ENCODE measurements around the gene CENPC.

CENPC gene

GRCh38 chr4:67545199-67546003 lies at the start of gene CENPC:
CENPC (minus strand) TSS chr4:67545503; CDS start chr4:67545355, 148 bp downstream.
- ATAC-seq (ENCODE audit: low read depth) (peak; percentile 87), DNase-seq (ENCODE audit: low spot score in 2 of 2) (peak; percentile 81 to 84)
- no peaks in the 10 kb centered on the region for H3K9me3 Mint-ChIP-seq
- peak within 1 kb of the TSS; percentile 99 for H3K4me3 Mint-ChIP-seq
- no peaks in the 10 kb centered on the region for H3K27me3 Mint-ChIP-seq
- peaks cover 26% of the 10 kb centered on the region for H3K4me1 Mint-ChIP-seq
- H3K36me3 Mint-ChIP-seq = peaks cover 9% of the 10 kb centered on the region
- peak within 1 kb of the TSS; percentile 100 for H3K27ac Mint-ChIP-seq

GRCh38 chr4:67593741-67594175 lies 48.5 kb upstream of the CENPC start:
- H3K36me3 Mint-ChIP-seq = peaks cover 60% of the 10 kb centered on the region
- H3K9me3 Mint-ChIP-seq = peaks cover 3% of the 10 kb centered on the region
- H3K27ac Mint-ChIP-seq = peak overlapping the region; percentile 14
- no peak overlapping the region for H3K4me3 Mint-ChIP-seq
- H3K4me1 Mint-ChIP-seq = peaks cover 25% of the 10 kb centered on the region
- no peaks in the 10 kb centered on the region for H3K27me3 Mint-ChIP-seq
- no peak for ATAC-seq (ENCODE audit: low read depth)
- DNase-seq (ENCODE audit: low spot score in 2 of 2) = no peak

- no peaks in the 10 kb centered on the region for H3K27me3 Mint-ChIP-seq
- H3K9me3 Mint-ChIP-seq = no peaks in the 10 kb centered on the region
- ATAC-seq (ENCODE audit: low read depth) (no peak), DNase-seq (ENCODE audit: low spot score in 2 of 2) (no peak)
- H3K4me1 Mint-ChIP-seq = peaks cover 5% of the 10 kb centered on the region
- no peak overlapping the region for H3K27ac Mint-ChIP-seq
- H3K36me3 Mint-ChIP-seq = peaks cover 39% of the 10 kb centered on the region
- no peak overlapping the region for H3K4me3 Mint-ChIP-seq
Measured at GRCh38 chr4:67587156-67587555, 41.9 kb upstream of the CENPC start.

GRCh38 chr4:67584496-67584895 lies 39.2 kb upstream of the CENPC start:
- H3K4me1 Mint-ChIP-seq = peaks cover 21% of the 10 kb centered on the region
- H3K4me3 Mint-ChIP-seq = no peak overlapping the region
- H3K9me3 Mint-ChIP-seq = no peaks in the 10 kb centered on the region
- peak overlapping the region; percentile 42 for H3K27ac Mint-ChIP-seq
- DNase-seq (ENCODE audit: low spot score in 2 of 2) (no peak), ATAC-seq (ENCODE audit: low read depth) (no peak)
- no peaks in the 10 kb centered on the region for H3K27me3 Mint-ChIP-seq
- peaks cover 41% of the 10 kb centered on the region for H3K36me3 Mint-ChIP-seq

GRCh38 chr4:67581913-67582312 lies 36.6 kb upstream of the CENPC start:
- peak overlapping the region; percentile 93 for H3K27ac Mint-ChIP-seq
- no peak overlapping the region for H3K4me3 Mint-ChIP-seq
- no peak for DNase-seq (ENCODE audit: low spot score in 2 of 2)
- H3K27me3 Mint-ChIP-seq = no peaks in the 10 kb centered on the region
- ATAC-seq (ENCODE audit: low read depth) = no peak
- peaks cover 29% of the 10 kb centered on the region for H3K4me1 Mint-ChIP-seq
- peaks cover 44% of the 10 kb centered on the region for H3K36me3 Mint-ChIP-seq
- no peaks in the 10 kb centered on the region for H3K9me3 Mint-ChIP-seq

- Mint-ChIP-seq H3K36me3 (peaks cover 41% of the 10 kb centered on the region), H3K4me3 (peak overlapping the region; percentile 49), H3K27me3 (no peaks in the 10 kb centered on the region), H3K4me1 (peaks cover 29% of the 10 kb centered on the region), H3K9me3 (no peaks in the 10 kb centered on the region), H3K27ac (peak overlapping the region; percentile 93)
- DNase-seq (ENCODE audit: low spot score in 2 of 2) = peak in 1 of 2 donors; percentile 25
- peak; percentile 97 for ATAC-seq (ENCODE audit: low read depth)
Measured at GRCh38 chr4:67581208-67581857, 36.0 kb upstream of the CENPC start.

- no peak for ATAC-seq (ENCODE audit: low read depth)
- Mint-ChIP-seq H3K27ac (peak overlapping the region; percentile 93), H3K27me3 (no peaks in the 10 kb centered on the region), H3K4me3 (peak overlapping the region; percentile 21), H3K4me1 (peaks cover 35% of the 10 kb centered on the region), H3K36me3 (peaks cover 41% of the 10 kb centered on the region), H3K9me3 (no peaks in the 10 kb centered on the region)
- no peak for DNase-seq (ENCODE audit: low spot score in 2 of 2)
Measured at GRCh38 chr4:67580577-67580976, 35.3 kb upstream of the CENPC start.

- peak overlapping the region; percentile 5 for H3K4me3 Mint-ChIP-seq
- peaks cover 30% of the 10 kb centered on the region for H3K36me3 Mint-ChIP-seq
- no peaks in the 10 kb centered on the region for H3K9me3 Mint-ChIP-seq
Measured at GRCh38 chr4:67576538-67576937, 31.2 kb upstream of the CENPC start.

GRCh38 chr4:67576059-67576466 lies 30.8 kb upstream of the CENPC start:
- no peak for ATAC-seq (ENCODE audit: low read depth)
- Mint-ChIP-seq H3K4me3 (peak overlapping the region; percentile 70), H3K4me1 (peaks cover 46% of the 10 kb centered on the region), H3K27me3 (no peaks in the 10 kb centered on the region), H3K36me3 (peaks cover 26% of the 10 kb centered on the region), H3K9me3 (no peaks in the 10 kb centered on the region), H3K27ac (peak overlapping the region; percentile 96)
- DNase-seq (ENCODE audit: low spot score in 2 of 2) = no peak

More at GRCh38 chr4:67576538-67576937, 31.2 kb upstream of the CENPC start:
- Mint-ChIP-seq H3K27ac (peak overlapping the region; percentile 96), H3K4me1 (peaks cover 51% of the 10 kb centered on the region), H3K27me3 (no peaks in the 10 kb centered on the region)
- DNase-seq (ENCODE audit: low spot score in 2 of 2) = no peak
- no peak for ATAC-seq (ENCODE audit: low read depth)

GRCh38 chr4:67575232-67576058 lies 30.1 kb upstream of the CENPC start:
- H3K9me3 Mint-ChIP-seq = no peaks in the 10 kb centered on the region
- H3K4me3 Mint-ChIP-seq = peak overlapping the region; percentile 70
- ATAC-seq (ENCODE audit: low read depth) = peak; percentile 97
- peaks cover 43% of the 10 kb centered on the region for H3K4me1 Mint-ChIP-seq
- H3K27ac Mint-ChIP-seq = peak overlapping the region; percentile 96
- peak in 1 of 2 donors; percentile 63 for DNase-seq (ENCODE audit: low spot score in 2 of 2)
- no peaks in the 10 kb centered on the region for H3K27me3 Mint-ChIP-seq
- peaks cover 23% of the 10 kb centered on the region for H3K36me3 Mint-ChIP-seq

- no peak for ATAC-seq (ENCODE audit: low read depth)
- Mint-ChIP-seq H3K9me3 (no peaks in the 10 kb centered on the region), H3K27ac (peak overlapping the region; percentile 76), H3K36me3 (peaks cover 14% of the 10 kb centered on the region), H3K4me1 (peaks cover 43% of the 10 kb centered on the region), H3K27me3 (no peaks in the 10 kb centered on the region), H3K4me3 (peak overlapping the region; percentile 1)
- DNase-seq (ENCODE audit: low spot score in 2 of 2) = no peak
Measured at GRCh38 chr4:67573193-67573592, 27.9 kb upstream of the CENPC start.

GRCh38 chr4:67571975-67572374 lies 26.7 kb upstream of the CENPC start:
- ATAC-seq (ENCODE audit: low read depth) (no peak), DNase-seq (ENCODE audit: low spot score in 2 of 2) (no peak)
- peaks cover 16% of the 10 kb centered on the region for H3K36me3 Mint-ChIP-seq
- peak overlapping the region; percentile 76 for H3K27ac Mint-ChIP-seq
- peaks cover 49% of the 10 kb centered on the region for H3K4me1 Mint-ChIP-seq
- no peaks in the 10 kb centered on the region for H3K9me3 Mint-ChIP-seq
- no peak overlapping the region for H3K4me3 Mint-ChIP-seq
- H3K27me3 Mint-ChIP-seq = no peaks in the 10 kb centered on the region

- H3K4me1 Mint-ChIP-seq = peaks cover 49% of the 10 kb centered on the region
- H3K36me3 Mint-ChIP-seq = peaks cover 17% of the 10 kb centered on the region
- DNase-seq (ENCODE audit: low spot score in 2 of 2) (no peak), ATAC-seq (ENCODE audit: low read depth) (no peak)
- H3K27ac Mint-ChIP-seq = peak overlapping the region; percentile 79
- H3K4me3 Mint-ChIP-seq = no peak overlapping the region
- no peaks in the 10 kb centered on the region for H3K27me3 Mint-ChIP-seq
- no peaks in the 10 kb centered on the region for H3K9me3 Mint-ChIP-seq
Measured at GRCh38 chr4:67570537-67570936, 25.2 kb upstream of the CENPC start.

GRCh38 chr4:67568820-67569219 lies 23.5 kb upstream of the CENPC start:
- H3K36me3 Mint-ChIP-seq = peaks cover 21% of the 10 kb centered on the region
- H3K27ac Mint-ChIP-seq = peak overlapping the region; percentile 67
- no peak overlapping the region for H3K4me3 Mint-ChIP-seq
- no peak for DNase-seq (ENCODE audit: low spot score in 2 of 2)
- ATAC-seq (ENCODE audit: low read depth) = no peak
- H3K27me3 Mint-ChIP-seq = no peaks in the 10 kb centered on the region
- H3K9me3 Mint-ChIP-seq = no peaks in the 10 kb centered on the region
- peaks cover 50% of the 10 kb centered on the region for H3K4me1 Mint-ChIP-seq
